Measurements from ENCODE around the gene NDUFA13. TPM values are rescaled to one million over a fixed set of nuclear protein-coding genes. Genes with fewer than 3 reads are reported as not detected.

NDUFA13 gene
- total RNA-seq, 1 donor from 2014 or later = 342 TPM

DNA sequence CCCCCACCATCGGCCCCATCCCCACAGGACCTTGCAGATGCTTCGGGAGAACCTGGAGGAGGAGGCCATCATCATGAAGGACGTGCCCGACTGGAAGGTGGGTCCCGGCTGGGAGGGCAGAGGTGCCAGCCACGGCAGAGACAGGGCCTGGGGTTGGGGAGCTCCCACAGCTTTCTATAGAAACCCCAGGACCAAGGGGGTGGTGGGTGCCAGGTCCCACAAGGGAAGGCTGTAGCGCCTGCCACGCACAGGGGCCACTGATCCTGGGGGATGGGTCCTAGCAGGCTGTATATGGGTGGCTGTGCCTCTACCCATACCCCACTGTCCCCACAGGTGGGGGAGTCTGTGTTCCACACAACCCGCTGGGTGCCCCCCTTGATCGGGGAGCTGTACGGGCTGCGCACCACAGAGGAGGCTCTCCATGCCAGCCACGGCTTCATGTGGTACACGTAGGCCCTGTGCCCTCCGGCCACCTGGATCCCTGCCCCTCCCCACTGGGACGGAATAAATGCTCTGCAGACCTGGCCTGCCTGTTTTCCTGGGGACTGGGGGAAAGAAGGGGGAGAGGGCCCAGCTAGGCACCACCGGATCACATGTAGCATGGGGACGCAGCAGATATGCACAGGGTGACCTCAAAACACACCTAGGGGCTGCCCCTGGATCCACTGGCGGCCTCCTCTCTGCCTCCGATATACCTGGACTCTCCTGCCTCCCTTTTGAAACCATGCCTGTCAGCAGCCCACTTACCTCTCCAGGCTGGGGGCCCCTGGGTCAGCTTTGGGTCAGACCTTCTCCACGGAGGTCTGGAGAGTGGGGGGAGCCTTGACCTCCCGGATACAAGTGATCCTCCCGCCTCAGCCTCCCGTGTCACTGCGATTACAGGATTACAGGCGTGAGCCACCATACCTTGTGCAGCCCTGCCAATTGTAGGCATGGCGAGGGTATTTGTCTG, 11.9 kb downstream of the NDUFA13 start:
- Mint-ChIP-seq H3K4me3 (no peak overlapping the region), H3K36me3 (peaks cover 3% of the 10 kb centered on the region), H3K27ac (no peak overlapping the region), H3K9me3 (no peaks in the 10 kb centered on the region), H3K27me3 (ENCODE audit: low read depth) (no peaks in the 10 kb centered on the region), H3K4me1 (peaks cover 12% of the 10 kb centered on the region)
- DNase-seq (ENCODE audit: low spot score in 2 of 2, unreplicated experiment in 2 of 2) = no peak
- TF ChIP-seq, protein P1, sequence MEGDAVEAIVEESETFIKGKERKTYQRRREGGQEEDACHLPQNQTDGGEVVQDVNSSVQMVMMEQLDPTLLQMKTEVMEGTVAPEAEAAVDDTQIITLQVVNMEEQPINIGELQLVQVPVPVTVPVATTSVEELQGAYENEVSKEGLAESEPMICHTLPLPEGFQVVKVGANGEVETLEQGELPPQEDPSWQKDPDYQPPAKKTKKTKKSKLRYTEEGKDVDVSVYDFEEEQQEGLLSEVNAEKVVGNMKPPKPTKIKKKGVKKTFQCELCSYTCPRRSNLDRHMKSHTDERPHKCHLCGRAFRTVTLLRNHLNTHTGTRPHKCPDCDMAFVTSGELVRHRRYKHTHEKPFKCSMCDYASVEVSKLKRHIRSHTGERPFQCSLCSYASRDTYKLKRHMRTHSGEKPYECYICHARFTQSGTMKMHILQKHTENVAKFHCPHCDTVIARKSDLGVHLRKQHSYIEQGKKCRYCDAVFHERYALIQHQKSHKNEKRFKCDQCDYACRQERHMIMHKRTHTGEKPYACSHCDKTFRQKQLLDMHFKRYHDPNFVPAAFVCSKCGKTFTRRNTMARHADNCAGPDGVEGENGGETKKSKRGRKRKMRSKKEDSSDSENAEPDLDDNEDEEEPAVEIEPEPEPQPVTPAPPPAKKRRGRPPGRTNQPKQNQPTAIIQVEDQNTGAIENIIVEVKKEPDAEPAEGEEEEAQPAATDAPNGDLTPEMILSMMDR (IDR thresholded peaks at IDR 0.05; ENCODE audit: unreplicated experiment) = no peak

- Mint-ChIP-seq H3K36me3 (peaks cover 1% of the 10 kb centered on the region), H3K4me3 (no peak within 1 kb of the TSS), H3K9me3 (no peaks in the 10 kb centered on the region), H3K27me3 (ENCODE audit: low read depth) (no peaks in the 10 kb centered on the region), H3K4me1 (peaks cover 18% of the 10 kb centered on the region), H3K27ac (no peak within 1 kb of the TSS)
- DNase-seq (ENCODE audit: low spot score in 2 of 2, unreplicated experiment in 2 of 2) = no peak
- TF ChIP-seq, protein P1 (IDR thresholded peaks at IDR 0.05; ENCODE audit: unreplicated experiment) = no peak
These were observed 12.9 kb downstream of the NDUFA13 start, which contains the start of gene YJEFN3 for GRCh38 chr19:19528721-19529490. Gene YJEFN3, plus strand, starts transcription at chr19:19528911. Its CDS starts 22 bp downstream, at chr19:19528933.

DNA sequence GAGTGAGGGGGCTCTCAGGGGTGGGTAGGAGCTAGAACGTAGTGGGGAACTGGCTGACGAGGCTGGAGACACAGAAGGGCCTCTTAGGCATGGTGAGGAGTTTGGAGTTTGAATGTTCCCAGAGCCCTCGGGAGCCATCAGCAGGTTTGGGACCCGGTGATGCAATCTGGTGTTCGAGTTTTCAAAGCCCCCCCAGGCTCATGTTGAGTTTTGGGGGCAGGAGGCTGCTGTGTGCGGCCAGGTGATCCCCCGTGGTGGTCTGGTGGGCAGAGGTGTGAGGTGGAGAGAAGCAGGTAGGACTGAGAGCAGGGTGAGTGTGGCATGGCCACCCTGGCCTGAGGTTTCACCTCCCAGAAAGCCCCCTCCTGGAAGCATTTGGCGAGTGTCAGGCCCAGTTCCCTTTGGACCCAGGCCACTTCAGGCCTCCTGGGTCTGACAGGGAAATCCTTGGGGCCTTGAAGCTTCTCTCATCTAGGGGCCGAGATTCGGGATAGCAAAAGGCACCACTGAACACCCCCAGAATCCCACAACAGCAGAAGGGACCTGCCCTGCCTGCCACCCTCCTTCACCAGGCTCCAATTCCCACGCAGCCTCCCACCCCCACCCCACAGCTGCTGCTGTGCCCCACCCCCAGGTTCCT, 13.9 kb downstream of the NDUFA13 start:
- DNase-seq (ENCODE audit: low spot score in 2 of 2, unreplicated experiment in 2 of 2) = no peak
- H3K4me1 Mint-ChIP-seq = peaks cover 23% of the 10 kb centered on the region
- H3K27ac Mint-ChIP-seq = no peak overlapping the region
- no peaks in the 10 kb centered on the region for H3K9me3 Mint-ChIP-seq
- TF ChIP-seq, protein P1 (IDR thresholded peaks at IDR 0.05; ENCODE audit: unreplicated experiment) = no peak
- no peak overlapping the region for H3K4me3 Mint-ChIP-seq
- H3K27me3 Mint-ChIP-seq (ENCODE audit: low read depth) = no peaks in the 10 kb centered on the region
- peaks cover 1% of the 10 kb centered on the region for H3K36me3 Mint-ChIP-seq

- Mint-ChIP-seq H3K4me1 (peaks cover 23% of the 10 kb centered on the region), H3K27me3 (ENCODE audit: low read depth) (no peaks in the 10 kb centered on the region), H3K27ac (no peak overlapping the region), H3K4me3 (no peak overlapping the region), H3K36me3 (peaks cover 1% of the 10 kb centered on the region), H3K9me3 (no peaks in the 10 kb centered on the region)
- TF ChIP-seq, protein P1 (IDR thresholded peaks at IDR 0.05; ENCODE audit: unreplicated experiment) = no peak
- DNase-seq (ENCODE audit: low spot score in 2 of 2, unreplicated experiment in 2 of 2) = no peak
These were observed 14.4 kb downstream of the NDUFA13 start for GRCh38 chr19:19530423-19530804.

- H3K4me1 Mint-ChIP-seq = peaks cover 23% of the 10 kb centered on the region
- TF ChIP-seq, protein P1 (IDR thresholded peaks at IDR 0.05; ENCODE audit: unreplicated experiment) = no peak
- DNase-seq (ENCODE audit: low spot score in 2 of 2, unreplicated experiment in 2 of 2) = no peak
- no peaks in the 10 kb centered on the region for H3K27me3 Mint-ChIP-seq (ENCODE audit: low read depth)
- H3K36me3 Mint-ChIP-seq = peaks cover 1% of the 10 kb centered on the region
- no peaks in the 10 kb centered on the region for H3K9me3 Mint-ChIP-seq
- H3K4me3 Mint-ChIP-seq = no peak overlapping the region
- H3K27ac Mint-ChIP-seq = no peak overlapping the region
These were observed 14.9 kb downstream of the NDUFA13 start for GRCh38 chr19:19530889-19531288.

All from mesothelial cell of epicardium (in vitro differentiated cells).